Stimulated activated CD8-positive, alpha-beta memory T cell treated with anti-CD3 and anti-CD28 coated beads, Interleukin-2, amount 100 ng/mL, for 1 hour (primary cell): ENCODE results near the gene AK8.

ENCODE experiments used
- DNase-seq, 2 donors: peaks; one replicate each; pipeline ENCODE4 v3.0.0-alpha.2; 2020; ENCODE audit warnings: low read depth in 2 of 2

The AK8 gene

GRCh38 chr9:132857616-132858342 is 20.3 kb downstream of the AK8 start:
- no peak for DNase-seq

GRCh38 chr9:132857031-132857430 is 21.1 kb downstream of the AK8 start:
- DNase-seq: no peak

DNA sequence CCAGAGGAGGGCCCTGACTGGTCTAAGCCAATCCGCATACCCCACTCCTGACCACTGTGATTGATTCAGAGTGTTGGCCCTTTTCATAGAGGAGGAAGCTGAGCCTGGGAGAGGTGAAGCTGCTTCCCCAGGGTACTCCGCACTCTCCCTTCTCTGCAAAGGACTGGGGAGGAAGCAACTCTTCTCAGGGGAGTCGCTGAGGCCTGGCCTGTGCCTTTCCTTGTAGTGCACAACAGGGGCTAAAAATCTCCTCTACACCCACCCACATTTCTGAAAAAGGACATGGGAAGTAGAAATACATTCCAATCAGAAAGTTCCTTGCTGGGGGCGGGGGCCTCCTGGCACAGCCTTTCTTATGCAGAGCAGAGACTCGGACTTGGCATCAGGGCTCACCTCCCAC is 22.2 kb downstream of the AK8 start:
- DNase-seq: no peak

GRCh38 chr9:132854832-132855231 is 23.3 kb downstream of the AK8 start:
- no peak for DNase-seq

- DNase-seq: no peak
Observed at GRCh38 chr9:132853482-132853881, 24.6 kb downstream of the AK8 start.

DNA sequence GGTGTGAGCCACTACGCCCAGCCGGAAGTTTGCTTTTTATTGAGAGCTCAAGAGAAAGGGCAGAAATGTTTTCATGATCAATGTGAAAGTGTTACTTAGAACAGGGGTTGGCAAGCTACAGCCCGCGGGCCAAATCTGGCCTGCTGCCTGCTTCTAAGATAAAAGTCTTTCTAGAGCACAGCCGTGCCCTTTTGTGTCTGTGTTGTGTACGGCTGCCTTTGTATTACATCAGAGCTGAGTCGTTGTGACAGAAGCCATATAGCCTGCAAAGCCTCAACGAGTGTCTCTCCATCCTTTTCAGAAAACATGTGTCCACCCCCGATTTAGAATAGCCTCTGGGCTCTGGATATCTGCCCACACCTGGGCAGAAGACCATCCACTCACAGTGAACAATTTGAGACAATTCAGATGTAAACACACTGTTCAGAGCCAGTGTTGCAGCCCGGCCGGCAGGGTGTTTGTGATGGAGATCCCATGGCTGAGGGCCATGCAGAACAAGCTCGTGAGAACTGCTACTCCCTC is 28.8 kb downstream of the AK8 start:
- DNase-seq: no peak

DNA sequence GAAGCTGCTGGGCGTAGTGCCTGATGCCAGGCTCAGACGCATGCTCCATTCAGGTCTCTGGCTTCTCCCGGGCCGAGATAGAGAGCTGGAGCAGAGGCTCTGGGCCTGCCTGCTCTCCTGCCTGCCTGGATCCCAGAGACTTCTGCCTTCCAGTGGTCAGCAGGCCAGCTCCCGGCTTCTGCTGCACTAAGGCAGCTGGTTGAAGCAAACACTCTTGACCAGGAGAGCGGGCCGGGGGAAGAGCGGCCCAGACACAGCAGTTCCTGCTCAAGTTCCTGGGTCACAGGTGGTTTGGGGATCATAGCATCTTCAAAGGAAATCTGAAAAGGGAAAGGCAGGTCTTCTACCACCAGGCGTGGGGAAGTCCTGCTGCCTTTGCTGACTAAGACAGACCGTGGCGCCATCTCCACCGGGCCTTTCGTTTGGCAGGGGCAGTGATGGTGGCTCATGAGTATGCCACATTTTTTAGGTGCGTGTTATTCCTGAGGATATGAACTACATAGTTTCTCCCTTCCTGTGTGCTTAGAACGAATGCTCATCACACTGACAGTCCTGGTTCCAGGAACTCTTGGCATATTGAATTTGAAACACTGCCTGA is 31.1 kb downstream of the AK8 start:
- DNase-seq: no peak

- DNase-seq: no peak
Observed at GRCh38 chr9:132846109-132846917, 31.8 kb downstream of the AK8 start.

DNA sequence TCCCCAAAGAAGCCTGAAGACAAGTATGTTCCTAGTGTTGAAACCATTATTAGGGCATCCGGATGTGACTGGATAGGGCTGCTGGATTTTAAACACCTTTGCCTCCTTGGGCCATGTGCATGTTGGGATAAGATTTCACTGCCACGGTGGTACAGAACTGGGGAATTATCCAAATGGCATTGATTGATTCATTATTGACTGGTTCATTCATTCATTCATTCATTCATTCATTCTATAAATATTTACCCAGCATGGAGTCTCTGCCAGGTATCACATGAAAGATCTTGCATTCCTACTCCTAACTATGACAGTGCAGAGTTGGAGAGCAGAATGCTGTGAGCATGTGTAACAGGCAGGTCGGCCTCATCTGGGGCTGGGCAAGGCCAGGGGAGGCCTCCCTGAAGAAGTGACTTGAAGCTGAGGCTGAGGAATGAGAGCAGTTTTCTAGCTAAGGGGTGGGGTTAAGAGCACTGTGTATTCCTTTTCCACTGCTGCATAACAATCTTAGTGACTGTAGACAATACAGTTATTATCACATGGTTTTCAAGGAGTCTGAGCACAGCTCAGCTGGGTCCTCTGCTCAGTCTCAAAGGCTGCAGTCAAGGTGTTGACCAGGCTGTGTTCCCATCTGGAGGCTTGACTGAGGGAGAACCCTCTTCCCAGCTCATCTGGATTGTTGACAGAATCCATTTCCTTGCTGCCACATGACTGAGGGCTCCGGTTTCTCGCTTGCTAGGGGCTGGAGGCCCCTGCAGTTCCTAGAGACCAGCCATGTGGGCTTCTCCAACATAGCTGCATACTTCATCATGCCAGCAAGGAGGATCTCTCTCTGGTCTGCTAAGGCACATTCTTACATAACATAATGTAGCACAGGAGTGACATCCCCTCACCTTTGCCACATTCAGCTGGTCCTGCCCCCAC is 35.7 kb downstream of the AK8 start:
- DNase-seq: no peak

DNA sequence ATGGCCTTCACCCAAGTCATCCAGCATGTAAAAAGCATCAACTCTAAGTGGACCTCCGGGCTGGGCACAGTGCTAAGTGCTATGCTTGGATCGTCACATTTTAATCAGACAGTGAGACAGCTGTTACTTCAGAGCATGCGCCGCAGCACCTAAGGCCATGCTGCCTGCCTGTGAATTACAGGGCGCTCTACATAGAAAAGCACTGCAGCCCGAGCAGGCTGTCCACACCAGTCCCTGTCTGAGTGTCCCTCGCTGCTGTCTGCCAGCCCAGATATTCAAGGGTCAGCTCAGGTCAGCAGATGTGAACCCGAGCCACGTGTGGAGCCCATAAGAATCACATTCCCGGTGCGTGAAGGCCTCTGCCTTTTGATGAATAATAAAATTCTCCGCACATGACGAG is 37.1 kb downstream of the AK8 start:
- no peak for DNase-seq

DNA sequence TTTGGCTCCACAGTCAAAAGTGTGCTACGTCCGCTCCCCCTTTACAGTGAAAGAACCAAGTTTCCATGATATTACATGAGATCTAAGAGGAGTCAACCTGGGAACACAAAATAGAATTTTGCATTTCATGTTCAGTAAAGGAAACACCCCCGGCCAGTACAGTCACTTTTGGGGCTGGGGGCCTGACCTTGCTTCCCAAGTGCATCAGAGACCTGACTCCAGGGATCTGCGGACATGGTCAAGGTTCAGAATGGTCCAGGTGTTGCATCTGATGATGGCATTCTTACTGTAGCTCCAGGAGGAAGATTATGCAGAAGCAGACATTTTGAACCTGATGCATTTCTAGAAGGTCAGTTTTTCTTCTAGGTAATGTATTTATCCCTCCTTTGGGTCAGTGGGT is 39.8 kb downstream of the AK8 start:
- DNase-seq: no peak

DNA sequence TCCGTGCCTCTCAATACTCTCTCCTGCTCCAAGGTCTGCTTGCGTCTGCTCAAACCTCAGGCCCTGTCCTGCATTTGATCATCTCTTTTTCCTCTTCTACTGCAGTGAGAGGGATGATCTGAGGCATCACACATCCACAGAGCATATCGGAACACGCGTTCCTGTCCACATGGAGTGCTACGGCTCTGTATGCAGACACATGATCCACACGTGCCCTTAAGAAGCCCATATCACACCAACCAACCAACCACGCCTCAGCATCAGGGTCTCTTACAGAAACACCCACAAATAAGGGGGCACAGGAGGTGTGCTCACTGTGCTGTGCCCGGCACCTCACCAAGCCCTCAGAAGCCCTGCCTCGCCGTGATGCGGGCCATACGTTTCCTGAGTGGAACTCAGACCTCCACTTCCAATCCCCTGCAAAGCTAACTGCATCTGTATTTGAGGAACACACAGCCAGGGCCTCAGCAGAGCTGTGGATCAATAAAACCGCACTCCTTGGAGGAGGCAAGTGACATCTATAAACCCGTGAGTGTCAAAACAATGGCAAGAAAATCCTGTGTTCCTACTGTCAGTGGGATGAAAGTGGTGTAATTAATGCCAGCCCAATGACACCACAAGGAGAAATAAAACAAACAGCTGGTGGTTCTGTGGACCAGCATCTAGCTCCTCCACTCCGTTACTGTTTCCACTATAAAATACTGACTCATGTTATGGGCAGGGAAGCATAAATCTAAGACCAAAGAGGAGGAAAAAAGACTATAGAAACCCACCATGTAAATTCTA is 40.4 kb downstream of the AK8 start:
- no peak for DNase-seq

DNA sequence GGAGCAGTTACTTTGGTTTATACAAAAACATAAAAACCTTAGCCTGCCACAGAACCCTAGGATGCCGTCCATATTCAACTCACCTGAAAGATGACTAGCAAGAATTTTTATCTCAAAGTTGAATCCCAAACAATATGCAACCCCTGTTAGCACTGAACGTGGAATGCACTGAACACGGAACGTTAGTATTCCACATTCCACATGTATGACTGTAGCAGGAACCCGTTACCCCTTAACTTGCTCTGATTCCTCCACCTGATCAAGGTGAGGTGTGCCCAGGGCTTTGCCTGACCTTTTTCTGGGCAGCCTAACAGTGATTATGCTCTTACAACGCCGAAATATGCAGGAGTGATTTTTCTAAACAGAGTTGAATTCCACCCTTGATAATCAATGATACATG is 43.7 kb downstream of the AK8 start:
- no peak for DNase-seq

DNA sequence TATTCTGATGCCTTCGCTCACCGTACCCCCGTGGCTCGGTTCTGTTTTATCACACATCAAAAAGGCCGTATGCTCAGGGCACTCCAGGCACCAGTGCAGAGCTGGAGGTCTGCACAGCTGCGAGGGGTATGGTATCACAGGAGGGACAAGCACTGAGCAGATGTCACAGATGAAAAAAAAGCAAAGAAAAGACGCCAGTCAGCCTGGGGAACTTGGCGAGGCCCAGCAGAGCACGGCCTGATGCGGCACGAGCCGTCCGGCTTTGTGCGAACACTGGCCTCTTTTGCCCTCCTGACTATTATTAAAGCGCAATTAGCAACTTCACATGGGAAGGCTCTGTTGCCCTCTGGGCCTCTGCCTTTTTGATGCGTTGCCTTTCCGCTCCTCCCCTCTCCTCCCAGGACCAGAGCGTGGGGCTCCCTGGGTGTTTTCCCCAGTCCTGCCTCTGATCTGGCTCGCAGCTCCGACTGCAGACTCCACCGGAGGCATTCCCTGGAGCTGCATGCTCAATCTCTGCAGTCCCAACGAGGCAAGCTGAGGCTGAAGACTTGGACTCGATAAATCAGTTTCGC is 44.4 kb downstream of the AK8 start:
- no peak for DNase-seq

DNA sequence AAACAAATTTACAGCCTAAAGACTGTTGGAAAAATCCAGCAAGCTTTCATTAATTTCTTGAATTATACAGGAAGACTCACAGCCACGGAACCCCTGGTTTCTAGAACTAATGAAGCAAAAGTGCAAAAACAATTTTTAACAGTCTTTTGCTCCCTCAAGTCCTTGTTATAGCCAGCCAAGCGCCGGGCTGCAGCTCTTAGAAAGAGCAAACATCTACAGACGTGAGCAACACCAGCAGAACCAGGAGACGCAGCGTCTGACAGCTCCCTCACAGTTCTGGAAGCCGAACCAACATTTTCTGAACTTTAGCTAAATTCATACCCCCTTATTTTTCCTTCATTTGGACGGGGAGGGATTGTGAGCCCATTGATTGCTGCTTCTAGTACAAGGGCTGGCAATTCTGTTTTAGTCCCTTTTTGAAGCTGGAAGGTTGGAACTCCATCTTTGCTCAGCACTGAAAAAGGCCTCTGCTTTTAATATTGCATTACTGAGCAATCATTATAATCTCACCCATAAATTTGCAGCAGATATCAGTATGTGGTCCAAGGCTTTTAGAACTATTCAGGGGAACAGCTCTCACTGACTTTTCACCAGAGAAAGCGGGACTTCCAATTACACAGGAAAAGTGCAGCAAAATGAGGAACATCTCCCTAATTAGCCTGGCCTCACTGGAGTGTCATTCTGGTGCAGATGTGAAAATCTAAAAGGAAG is 45.8 kb downstream of the AK8 start:
- DNase-seq: no peak

- DNase-seq: no peak
Observed at GRCh38 chr9:132828201-132828770, 49.8 kb downstream of the AK8 start.

DNA sequence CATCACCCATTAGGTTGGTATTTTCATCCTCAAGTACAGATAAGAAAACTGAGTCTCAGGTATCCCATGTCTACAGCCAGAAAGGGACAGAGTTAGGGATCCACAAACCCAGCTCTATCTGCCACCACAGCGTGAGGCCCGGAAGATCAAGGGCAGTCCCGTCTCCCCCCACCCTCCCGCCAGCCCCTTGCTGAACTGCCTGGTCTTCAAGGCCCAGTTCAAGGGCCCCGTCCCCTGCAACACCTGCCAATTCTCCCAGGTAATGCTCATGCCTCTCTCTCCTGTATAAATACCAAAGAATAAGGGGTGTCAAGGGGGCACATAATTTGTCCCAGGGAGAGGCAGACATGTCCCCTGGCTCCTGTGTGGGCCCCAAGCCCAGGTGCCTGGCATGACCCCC is 50.7 kb downstream of the AK8 start:
- no peak for DNase-seq

GRCh38 chr9:132826621-132827365 is 51.3 kb downstream of the AK8 start:
- no peak for DNase-seq

DNA sequence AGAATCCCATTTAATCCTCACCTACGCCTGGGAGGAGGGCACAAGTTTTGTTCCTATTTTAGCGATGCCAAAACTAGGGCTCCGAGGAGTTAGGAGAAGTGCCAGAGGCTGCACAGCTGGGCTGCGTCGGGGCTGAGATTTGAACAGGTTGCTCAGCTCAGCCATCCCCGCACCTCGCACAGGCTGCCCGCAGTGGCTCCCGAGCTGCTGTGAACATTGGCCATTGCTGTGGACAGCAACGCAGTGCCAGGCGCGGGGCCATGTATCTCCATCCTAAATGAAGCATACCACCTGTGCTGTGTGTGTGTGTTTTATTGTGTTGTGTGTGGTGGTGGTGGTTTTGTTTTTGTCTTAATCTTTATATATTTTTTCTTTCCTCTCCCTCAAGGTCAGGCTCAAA is 52.0 kb downstream of the AK8 start:
- no peak for DNase-seq
